Activated naive CD8-positive, alpha-beta T cell (primary cell): ENCODE measurements around the gene CHD2.

Experiments used
- H3K27ac Mint-ChIP-seq: one replicate; pipeline ENCODE4 v1.8.0; 2021; ENCODE audit warnings: mixed read lengths
- H3K27me3 Mint-ChIP-seq: one replicate; pipeline ENCODE4 v1.8.0; 2021; ENCODE audit warnings: mixed read lengths
- H3K36me3 Mint-ChIP-seq: one replicate; pipeline ENCODE4 v1.8.0; 2021; ENCODE audit warnings: mixed read lengths
- H3K4me1 Mint-ChIP-seq: one replicate; pipeline ENCODE4 v1.8.0; 2021; ENCODE audit warnings: low read depth, mixed read lengths
- H3K4me3 Mint-ChIP-seq: one replicate; pipeline ENCODE4 v1.8.0; 2021; ENCODE audit warnings: mild to moderate bottlenecking, mixed read lengths
- H3K9me3 Mint-ChIP-seq: one replicate; pipeline ENCODE4 v1.8.0; 2021; ENCODE audit warnings: low read depth, mixed read lengths

The CHD2 gene

DNA sequence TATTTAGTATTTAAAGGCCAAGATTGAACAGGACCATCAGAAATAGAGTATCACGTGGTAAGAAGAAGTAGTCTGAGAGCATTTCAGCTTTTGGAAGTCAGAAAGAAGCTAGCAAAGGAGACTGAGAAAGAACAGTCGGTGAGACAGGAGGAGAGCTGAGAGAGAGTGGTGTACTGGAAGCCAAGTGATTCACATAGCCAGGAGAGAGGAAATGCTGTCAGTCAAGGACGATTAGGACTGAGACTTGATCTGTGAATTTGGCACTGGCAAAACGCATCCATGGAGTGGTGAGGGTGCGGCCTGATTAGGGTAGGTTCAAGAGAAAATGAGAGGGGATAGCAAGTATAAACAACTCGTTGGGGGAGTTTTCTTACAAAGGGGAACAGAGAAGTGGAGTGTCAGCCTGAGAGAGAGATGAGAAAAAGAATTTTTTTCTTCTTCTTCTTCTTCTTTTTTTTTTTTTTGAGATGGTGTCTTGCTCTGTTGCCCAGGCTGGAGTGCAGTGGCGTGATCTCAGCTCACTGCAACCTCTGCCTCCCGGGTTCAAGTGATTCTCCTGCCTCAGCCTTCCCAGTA is 44.9 kb downstream of the CHD2 start:
- Mint-ChIP-seq H3K4me1 (peaks cover 14% of the 10 kb centered on the region), H3K36me3 (peaks cover 60% of the 10 kb centered on the region), H3K9me3 (peaks cover 24% of the 10 kb centered on the region), H3K27ac (peak overlapping the region; percentile 73), H3K27me3 (no peaks in the 10 kb centered on the region), H3K4me3 (no peak overlapping the region)

GRCh38 chr15:92947071-92947730 is 47.1 kb downstream of the CHD2 start:
- Mint-ChIP-seq H3K4me1 (peaks cover 10% of the 10 kb centered on the region), H3K4me3 (no peak overlapping the region), H3K9me3 (peaks cover 24% of the 10 kb centered on the region), H3K27ac (peak overlapping the region; percentile 78), H3K27me3 (no peaks in the 10 kb centered on the region), H3K36me3 (peaks cover 65% of the 10 kb centered on the region)

DNA sequence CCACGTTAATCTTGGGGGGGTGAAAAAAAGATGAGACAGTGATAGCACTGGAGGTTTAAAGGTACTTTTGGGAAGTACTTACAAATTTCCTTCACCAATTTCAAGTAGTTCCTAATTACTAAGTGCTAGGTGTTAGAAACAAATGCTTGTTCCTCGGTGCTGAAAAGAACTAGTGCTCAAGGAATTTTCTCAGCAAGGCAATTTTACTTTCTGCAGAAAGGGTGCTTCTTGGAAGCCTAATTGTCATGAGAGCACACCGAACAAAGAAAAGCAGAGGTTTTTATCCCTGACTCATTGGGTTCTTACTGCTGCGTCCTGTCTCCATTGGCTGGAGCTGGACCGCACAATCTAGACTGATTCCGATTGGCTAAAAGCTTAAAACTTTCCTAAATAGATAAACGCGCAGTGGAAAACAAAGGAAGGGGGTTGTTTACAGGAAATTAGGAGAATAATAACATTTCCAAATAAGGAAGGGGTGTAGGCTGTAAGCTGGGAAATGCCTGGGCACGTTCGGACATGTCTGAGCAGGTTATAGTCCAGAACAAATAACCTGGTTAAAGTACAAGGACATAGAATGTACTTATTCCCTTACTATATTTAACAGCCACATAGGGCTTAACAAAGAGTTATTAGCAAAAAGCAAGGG is 49.6 kb downstream of the CHD2 start:
- H3K27me3 Mint-ChIP-seq: no peaks in the 10 kb centered on the region
- no peak overlapping the region for H3K4me3 Mint-ChIP-seq
- H3K4me1 Mint-ChIP-seq: peaks cover 3% of the 10 kb centered on the region
- peaks cover 24% of the 10 kb centered on the region for H3K9me3 Mint-ChIP-seq
- H3K36me3 Mint-ChIP-seq: peaks cover 52% of the 10 kb centered on the region
- H3K27ac Mint-ChIP-seq: peak overlapping the region; percentile 34

- H3K36me3 Mint-ChIP-seq: peaks cover 50% of the 10 kb centered on the region
- H3K27me3 Mint-ChIP-seq: no peaks in the 10 kb centered on the region
- no peak overlapping the region for H3K4me3 Mint-ChIP-seq
- H3K9me3 Mint-ChIP-seq: peaks cover 24% of the 10 kb centered on the region
- H3K27ac Mint-ChIP-seq: peak overlapping the region; percentile 18
- peaks cover 13% of the 10 kb centered on the region for H3K4me1 Mint-ChIP-seq
Observed at GRCh38 chr15:92951800-92952457, 51.8 kb downstream of the CHD2 start.

GRCh38 chr15:92952458-92952850 is 52.3 kb downstream of the CHD2 start:
- no peak overlapping the region for H3K4me3 Mint-ChIP-seq
- peaks cover 49% of the 10 kb centered on the region for H3K36me3 Mint-ChIP-seq
- no peak overlapping the region for H3K27ac Mint-ChIP-seq
- H3K4me1 Mint-ChIP-seq: peaks cover 18% of the 10 kb centered on the region
- H3K9me3 Mint-ChIP-seq: peaks cover 20% of the 10 kb centered on the region
- no peaks in the 10 kb centered on the region for H3K27me3 Mint-ChIP-seq

DNA sequence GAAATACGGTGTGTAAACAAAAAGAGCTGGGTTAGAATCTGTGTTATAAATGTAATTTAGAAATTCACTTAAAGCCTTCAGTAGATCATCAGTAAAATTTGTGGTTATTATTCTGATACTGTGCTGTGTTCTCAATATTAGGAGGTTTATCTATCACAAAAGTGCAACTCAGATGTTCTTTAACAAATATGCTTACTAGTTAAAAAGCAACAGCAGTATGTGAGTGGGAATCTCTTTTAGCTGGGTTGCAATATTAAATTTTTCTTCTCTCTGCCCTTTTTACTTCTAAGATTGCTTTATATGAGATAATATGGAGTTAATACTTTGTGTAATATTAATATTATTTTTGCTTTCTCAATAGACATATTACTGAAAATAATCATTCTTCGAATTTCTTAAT is 53.4 kb downstream of the CHD2 start:
- peak overlapping the region; percentile 61 for H3K27ac Mint-ChIP-seq
- peaks cover 12% of the 10 kb centered on the region for H3K9me3 Mint-ChIP-seq
- H3K27me3 Mint-ChIP-seq: no peaks in the 10 kb centered on the region
- H3K4me1 Mint-ChIP-seq: peaks cover 28% of the 10 kb centered on the region
- H3K4me3 Mint-ChIP-seq: no peak overlapping the region
- H3K36me3 Mint-ChIP-seq: peaks cover 48% of the 10 kb centered on the region

GRCh38 chr15:92954002-92954401 is 53.9 kb downstream of the CHD2 start:
- no peak overlapping the region for H3K27ac Mint-ChIP-seq
- H3K27me3 Mint-ChIP-seq: no peaks in the 10 kb centered on the region
- no peak overlapping the region for H3K4me3 Mint-ChIP-seq
- peaks cover 48% of the 10 kb centered on the region for H3K36me3 Mint-ChIP-seq
- H3K4me1 Mint-ChIP-seq: peaks cover 31% of the 10 kb centered on the region
- H3K9me3 Mint-ChIP-seq: peaks cover 8% of the 10 kb centered on the region

GRCh38 chr15:92954578-92954977 is 54.5 kb downstream of the CHD2 start:
- Mint-ChIP-seq H3K9me3 (peaks cover 4% of the 10 kb centered on the region), H3K4me3 (no peak overlapping the region), H3K36me3 (peaks cover 44% of the 10 kb centered on the region), H3K4me1 (peaks cover 35% of the 10 kb centered on the region), H3K27ac (peak overlapping the region; percentile 82), H3K27me3 (no peaks in the 10 kb centered on the region)

DNA sequence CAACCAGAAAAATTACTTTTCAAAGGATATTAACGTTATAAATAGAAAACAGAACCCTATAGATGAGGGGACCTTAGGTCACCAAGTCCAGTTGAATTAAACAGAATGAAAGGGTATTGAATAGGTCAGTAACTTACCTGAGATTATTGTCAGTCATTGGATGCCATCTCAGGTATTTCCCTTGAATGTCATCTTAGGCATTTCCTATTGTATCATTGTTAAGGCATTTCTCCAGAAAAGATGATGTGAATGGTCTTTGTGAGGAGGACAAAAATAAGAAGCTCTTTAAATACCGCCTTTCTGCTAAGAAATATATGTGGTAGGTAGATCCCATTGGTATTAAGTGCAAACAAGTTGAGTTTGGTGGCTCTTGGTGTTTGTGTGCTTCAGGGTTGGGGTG is 55.6 kb downstream of the CHD2 start:
- Mint-ChIP-seq H3K27ac (peak overlapping the region; percentile 82), H3K4me3 (no peak overlapping the region), H3K9me3 (no peaks in the 10 kb centered on the region), H3K27me3 (no peaks in the 10 kb centered on the region), H3K36me3 (peaks cover 39% of the 10 kb centered on the region), H3K4me1 (peaks cover 40% of the 10 kb centered on the region)

- Mint-ChIP-seq H3K36me3 (peaks cover 47% of the 10 kb centered on the region), H3K27ac (peak overlapping the region; percentile 94), H3K4me3 (peak overlapping the region; percentile 68), H3K4me1 (peaks cover 62% of the 10 kb centered on the region), H3K27me3 (no peaks in the 10 kb centered on the region), H3K9me3 (no peaks in the 10 kb centered on the region)
Observed at GRCh38 chr15:92958105-92958504, 58.0 kb downstream of the CHD2 start.

- H3K4me3 Mint-ChIP-seq: peak overlapping the region; percentile 27
- peak overlapping the region; percentile 94 for H3K27ac Mint-ChIP-seq
- H3K36me3 Mint-ChIP-seq: peaks cover 46% of the 10 kb centered on the region
- no peaks in the 10 kb centered on the region for H3K9me3 Mint-ChIP-seq
- H3K27me3 Mint-ChIP-seq: no peaks in the 10 kb centered on the region
- H3K4me1 Mint-ChIP-seq: peaks cover 70% of the 10 kb centered on the region
Observed at GRCh38 chr15:92959219-92959618, 59.1 kb downstream of the CHD2 start.

DNA sequence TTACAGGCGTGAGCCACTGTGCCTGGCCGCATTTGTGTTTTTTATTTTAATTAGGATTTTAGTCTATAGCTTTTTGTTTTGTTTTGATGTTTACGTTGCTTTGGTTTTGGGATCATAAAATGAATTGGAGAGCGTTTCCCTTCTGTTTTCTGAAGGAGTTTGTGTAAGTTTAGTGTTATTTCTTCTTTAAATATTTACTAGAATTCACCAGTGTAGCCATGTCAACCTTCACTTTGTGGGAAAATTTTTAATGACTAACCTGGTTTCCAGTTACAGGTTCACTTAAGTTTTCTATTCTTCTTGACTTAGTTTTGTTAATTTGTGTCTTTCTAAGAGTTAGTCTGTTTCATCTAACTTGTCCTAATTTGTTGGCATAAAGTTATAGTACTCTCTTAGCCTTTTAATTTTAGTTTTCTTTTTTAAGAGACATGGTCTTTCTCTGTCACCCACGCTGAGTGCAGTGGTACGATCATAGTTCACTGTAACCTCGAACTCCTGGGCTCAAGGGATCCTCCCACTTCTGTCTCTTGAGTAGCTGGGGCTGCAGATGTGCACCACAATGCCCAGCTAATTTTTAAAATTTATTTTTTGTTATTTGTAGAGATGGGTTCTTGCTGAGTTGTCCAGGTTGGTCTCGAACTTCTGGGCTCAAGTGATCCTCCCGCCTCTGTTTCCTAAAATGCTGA is 61.0 kb downstream of the CHD2 start:
- H3K9me3 Mint-ChIP-seq: no peaks in the 10 kb centered on the region
- peaks cover 40% of the 10 kb centered on the region for H3K36me3 Mint-ChIP-seq
- no peak overlapping the region for H3K4me3 Mint-ChIP-seq
- H3K27ac Mint-ChIP-seq: peak overlapping the region; percentile 67
- H3K4me1 Mint-ChIP-seq: peaks cover 67% of the 10 kb centered on the region
- no peaks in the 10 kb centered on the region for H3K27me3 Mint-ChIP-seq

DNA sequence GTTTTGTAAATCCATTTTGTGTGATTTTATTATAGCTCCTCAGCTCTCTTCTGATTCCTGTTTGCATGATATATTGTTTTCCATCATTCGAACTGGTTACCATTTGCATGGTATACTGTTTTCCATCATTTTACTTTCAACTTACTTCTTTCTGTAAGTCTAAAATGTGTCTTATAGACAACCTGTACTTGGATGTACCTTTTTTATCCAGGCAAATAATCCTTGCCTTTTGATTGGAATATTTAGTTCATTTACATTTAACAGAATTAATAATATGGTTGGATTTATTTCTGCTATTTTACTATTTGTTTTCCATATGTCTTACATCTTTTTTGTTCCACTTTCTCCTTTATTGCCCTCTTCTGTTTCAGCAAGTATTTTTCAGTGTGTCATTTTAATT is 62.8 kb downstream of the CHD2 start:
- Mint-ChIP-seq H3K9me3 (no peaks in the 10 kb centered on the region), H3K4me3 (peak overlapping the region; percentile 20), H3K4me1 (peaks cover 56% of the 10 kb centered on the region), H3K27ac (peak overlapping the region; percentile 87), H3K27me3 (no peaks in the 10 kb centered on the region), H3K36me3 (peaks cover 33% of the 10 kb centered on the region)

GRCh38 chr15:92963794-92964193 is 63.7 kb downstream of the CHD2 start:
- Mint-ChIP-seq H3K27ac (peak overlapping the region; percentile 87), H3K9me3 (no peaks in the 10 kb centered on the region), H3K36me3 (peaks cover 26% of the 10 kb centered on the region), H3K4me3 (no peak overlapping the region), H3K27me3 (no peaks in the 10 kb centered on the region), H3K4me1 (peaks cover 53% of the 10 kb centered on the region)
